GM19455 (cell line): ENCODE data around the gene LRRC1.
A peak's percentile ranks its signal among the peaks of the same experiment; 100 is the strongest.
"Not testable (repeated sequence)": the region's sequence is repeated elsewhere in the genome, so short reads cannot be mapped to it uniquely, and the experiment has no call there.

Experiments used
- ATAC-seq: cut with Tn5 transposase; IDR thresholded peaks from one replicate; pipeline ENCODE4 v1.9.1; 2021; ENCODE audit not compliant: unreplicated experiment

Gene LRRC1

DNA sequence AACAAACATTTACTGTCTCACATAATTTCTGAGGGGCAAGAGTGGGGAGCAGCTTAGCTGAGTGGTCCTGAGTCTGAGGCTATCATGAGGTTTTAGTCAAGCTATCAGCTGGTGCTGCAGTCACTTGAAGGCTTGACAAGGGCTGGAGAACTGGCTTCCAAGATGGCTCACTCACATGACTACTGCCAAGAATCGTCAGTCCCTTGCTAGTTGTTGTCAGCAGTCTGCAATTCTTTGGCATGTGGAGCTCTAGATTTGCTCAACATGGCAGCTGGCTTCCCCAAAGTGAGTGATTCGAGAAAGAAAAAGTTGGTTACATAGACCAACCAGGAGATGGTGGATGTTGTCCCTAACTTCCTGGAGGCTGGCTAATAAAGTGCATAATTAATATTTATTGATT lies 2.8 kb upstream of the LRRC1 start:
- ATAC-seq = no peak

GRCh38 chr6:53792973-53793317 lies 1.9 kb upstream of the LRRC1 start:
- ATAC-seq = no peak

- ATAC-seq = peak; percentile 35
Measured at GRCh38 chr6:53793318-53794136, 1.3 kb upstream of the LRRC1 start.

DNA sequence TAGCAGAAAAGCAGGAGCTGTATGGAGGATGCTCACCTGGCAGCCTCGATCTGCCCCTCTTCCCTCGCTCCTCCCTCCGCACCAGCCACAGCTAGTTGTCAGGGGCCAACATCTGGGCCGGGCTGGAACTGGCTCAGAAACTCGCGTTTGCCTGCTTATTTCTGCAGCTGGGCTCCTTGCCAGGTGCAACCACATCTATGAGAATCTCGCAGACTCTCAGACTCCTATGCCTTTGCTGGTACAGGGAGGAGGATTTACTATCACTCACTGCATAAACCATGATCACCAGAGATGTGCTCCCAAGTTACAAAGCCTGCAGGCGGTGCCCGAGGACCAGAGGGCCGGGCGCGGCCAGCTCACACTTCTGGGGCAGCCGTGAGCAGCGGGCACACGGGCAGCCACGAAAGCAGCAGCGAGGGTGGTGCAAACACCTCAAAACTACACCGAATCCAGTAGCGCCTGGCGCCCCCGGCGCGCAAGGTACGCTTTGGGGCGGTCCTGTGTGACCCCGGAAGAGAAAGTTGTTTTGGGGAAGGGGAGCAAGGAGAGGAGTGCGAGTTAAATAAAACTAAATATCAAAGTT lies 577 bp upstream of the LRRC1 start:
- peak; percentile 54 for ATAC-seq

GRCh38 chr6:53795340-53795701 lies 516 bp downstream of the LRRC1 start:
- ATAC-seq = no peak

DNA sequence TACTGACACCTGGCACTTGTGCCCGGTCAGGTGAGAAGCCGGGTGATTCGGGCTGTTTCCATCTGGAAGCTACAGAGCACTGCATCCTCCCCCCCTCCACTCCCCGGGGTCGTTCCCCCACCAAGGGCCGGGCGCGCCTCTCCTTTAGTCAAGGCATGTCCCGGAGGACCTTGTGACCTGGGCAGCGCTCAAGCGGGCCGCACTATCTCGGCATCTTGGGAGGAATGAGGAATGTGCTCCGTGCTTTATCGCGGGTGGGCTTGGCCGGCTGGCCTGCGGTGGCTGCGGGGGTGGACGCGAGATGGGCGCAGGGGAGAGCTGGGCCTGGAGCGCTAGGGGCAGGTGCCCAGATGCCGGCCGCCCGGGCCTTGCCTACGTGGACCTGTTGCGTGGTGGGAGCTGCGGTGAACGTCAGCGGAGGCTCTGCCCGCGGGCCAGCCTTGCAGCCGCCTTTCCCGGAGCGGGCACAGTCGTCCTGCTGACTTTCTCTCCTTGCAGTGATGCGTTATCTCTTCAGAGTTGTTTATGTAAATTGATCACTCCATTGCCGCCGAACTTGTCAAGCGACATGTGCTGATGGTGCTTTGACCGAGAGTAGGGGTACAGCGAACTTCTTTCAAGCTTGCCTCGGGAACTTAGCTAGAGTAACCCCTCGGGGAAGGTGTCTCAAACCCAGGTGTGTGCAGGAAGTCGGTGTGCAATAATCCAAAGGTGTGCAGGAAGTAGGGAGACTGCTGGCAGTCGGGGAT lies 1.1 kb downstream of the LRRC1 start:
- no peak for ATAC-seq

DNA sequence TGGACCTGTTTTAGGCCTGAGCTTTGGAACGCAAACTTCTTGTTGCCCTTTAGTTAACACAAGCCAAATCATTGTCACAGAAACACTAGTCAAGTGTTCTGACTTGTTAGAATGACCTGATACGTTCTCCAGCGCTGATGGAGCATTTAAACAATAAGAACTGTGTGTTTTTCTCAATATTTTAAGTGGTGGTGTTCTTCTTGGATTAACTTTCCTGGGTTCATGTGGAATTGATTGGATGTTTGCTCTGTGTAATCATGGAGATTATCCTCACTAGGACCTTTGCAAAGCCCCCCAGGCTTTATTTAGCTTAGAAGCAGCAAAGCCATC lies 1.6 kb downstream of the LRRC1 start:
- no peak for ATAC-seq

GRCh38 chr6:53796791-53797190 lies 2.0 kb downstream of the LRRC1 start:
- ATAC-seq = no peak

DNA sequence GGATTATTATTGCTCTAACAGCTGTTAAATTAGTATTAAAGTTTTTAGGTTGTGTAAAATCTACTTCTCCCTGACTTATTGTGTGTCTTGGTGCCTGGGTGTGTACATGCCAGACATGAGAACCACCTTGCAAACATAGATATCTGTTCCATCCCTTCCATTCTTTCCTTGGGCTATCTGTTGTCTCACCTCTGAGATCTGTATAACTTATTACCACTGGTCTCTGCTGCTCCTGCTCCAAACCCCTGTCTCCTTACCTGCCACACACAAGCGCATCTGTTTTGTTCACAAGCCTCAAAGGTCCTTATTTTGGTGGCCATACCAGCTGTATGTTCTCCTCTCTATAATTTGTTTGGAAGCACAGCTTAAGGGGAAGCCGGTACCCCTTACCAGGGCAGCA lies 2.5 kb downstream of the LRRC1 start:
- no peak for ATAC-seq

GRCh38 chr6:53799340-53799739 lies 4.5 kb downstream of the LRRC1 start:
- no peak for ATAC-seq

- ATAC-seq = no peak
Measured at GRCh38 chr6:53801022-53801421, 6.2 kb downstream of the LRRC1 start.

DNA sequence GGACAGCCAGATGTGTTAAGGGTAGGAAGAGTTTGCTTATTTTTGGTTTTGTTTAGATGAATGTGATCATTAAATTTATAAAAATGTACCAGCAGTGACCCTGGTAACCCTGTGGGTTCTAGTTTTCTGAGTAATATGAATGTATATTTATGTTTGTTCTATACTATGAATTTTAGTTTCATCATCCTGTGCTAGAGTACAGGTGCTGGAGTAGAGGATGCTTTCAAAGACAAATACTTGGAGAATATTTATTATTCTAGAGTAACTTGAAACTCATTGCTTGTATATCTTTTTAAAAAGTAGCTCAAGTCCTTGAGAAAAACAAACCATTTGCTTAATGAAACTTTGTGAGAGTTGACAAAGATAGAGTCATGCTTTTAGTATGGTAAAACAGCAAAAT lies 7.8 kb downstream of the LRRC1 start:
- ATAC-seq = no peak

DNA sequence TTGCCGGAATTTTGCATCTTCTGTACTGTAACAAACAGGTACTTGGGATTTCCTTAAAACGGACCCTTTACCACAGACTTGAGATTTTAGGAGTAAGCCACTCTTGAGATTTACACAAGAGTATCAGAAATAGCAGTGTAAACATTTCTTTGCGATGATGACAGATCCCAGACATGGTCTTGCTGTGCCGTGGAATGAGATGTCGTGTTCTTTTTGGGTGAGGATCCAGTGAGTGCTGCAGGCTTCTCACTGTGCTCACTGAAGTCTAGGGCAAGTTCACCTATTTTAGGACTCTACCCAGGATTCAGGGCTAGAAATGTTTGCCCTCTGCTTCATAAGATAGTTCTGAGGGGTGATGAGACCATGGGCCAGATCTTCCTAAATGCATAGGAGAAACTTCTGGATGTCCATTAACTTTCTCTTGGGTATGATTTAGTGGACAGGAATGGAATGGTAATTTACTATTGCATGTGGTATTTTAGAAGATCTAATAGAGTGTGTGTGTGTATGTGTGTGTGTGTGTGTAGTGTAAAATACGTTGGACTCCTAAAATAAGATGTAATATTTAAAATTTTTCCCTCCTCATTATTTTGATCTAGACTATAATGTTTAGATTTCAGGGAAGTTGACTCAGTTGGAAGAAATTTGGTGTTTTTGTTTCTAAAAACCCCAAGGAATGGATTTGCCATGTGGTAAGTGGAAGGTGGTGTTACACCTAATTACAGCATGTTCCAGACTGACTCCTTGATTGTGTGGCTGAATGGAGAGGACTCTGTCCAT lies 8.5 kb downstream of the LRRC1 start:
- ATAC-seq = no peak

DNA sequence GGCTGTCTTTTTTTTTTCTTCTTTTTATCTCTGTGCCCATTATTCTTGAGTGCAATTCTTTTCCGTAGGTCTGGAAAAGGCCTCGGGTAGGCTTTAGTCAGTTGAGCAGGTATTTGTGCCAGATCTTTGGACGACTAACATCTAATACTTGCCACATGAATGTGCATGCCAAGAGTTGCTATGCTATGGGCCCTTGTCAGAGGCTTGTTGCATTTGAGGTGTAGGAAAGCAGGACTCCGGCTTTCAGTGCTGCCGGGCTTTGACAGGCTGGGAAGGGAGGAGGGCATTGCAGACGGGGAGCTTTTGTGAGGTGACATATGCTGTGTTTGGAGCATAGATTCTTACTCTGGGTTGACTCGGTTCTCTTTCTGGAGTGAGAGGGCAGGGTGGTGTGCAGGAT lies 10.2 kb downstream of the LRRC1 start:
- no peak for ATAC-seq

DNA sequence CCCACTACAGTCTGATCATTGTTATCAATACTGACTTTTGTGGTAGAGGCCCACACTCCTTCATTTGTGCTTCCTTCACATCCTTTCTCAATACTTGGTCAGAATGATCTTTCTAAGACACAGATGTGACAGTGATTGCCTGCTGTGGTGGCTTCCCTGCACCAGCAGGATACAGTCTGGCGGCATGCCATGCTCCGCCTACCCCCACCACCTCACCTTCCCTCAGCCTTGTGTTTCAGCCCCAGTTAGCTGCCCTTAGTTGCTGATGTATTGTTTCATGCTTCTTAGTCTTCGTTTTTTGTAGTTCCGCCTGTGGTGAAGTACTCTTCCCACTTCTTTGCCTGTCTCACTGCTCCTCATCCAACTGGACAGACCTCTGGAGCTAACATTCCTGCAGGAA lies 10.9 kb downstream of the LRRC1 start:
- no peak for ATAC-seq

- ATAC-seq = not testable (repeated sequence)
Measured at GRCh38 chr6:53807606-53808005, 12.8 kb downstream of the LRRC1 start.

- ATAC-seq = no peak
Measured at GRCh38 chr6:53808302-53808881, 13.6 kb downstream of the LRRC1 start.

DNA sequence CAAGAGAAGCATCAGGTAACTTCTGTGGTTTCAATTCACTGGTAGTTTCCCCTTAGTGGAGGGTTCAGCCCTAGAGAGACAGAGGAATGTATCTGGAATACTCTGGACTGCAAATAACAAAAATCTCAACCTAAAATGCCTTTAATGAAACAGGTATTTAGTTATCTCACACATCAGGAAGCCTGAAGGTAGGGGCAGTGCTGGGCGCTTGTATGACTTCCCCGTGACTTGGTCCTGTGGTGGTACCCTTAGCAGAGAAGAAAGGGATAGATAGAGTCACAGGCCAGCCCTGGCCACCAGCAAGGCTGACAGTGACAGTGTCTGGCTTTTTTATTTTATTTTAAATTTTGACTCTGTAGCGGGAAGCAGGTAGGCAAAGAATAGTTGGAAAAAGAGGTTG lies 14.9 kb downstream of the LRRC1 start:
- ATAC-seq = no peak

GRCh38 chr6:53811082-53811481 lies 16.3 kb downstream of the LRRC1 start:
- peak; percentile 81 for ATAC-seq

GRCh38 chr6:53811746-53812145 lies 16.9 kb downstream of the LRRC1 start:
- ATAC-seq = no peak

DNA sequence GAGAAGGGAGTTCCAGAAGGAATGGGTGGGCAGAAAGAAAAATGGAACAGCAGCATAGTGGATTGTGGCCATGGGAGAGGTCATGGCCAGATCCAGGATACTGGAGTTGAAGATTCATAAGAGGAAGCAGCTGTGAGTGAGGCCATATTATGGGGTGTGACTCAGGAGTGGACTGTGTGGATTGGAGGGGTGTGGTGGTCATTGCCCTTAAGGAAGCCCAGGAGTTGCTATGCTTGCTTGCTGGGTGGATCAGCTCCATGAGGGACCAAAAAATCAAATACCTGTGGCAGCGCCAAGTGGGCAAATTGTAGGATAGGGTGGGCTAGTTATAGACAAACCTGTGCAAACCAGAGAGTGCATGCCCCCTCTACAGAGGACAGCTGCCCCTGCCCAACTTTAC lies 18.3 kb downstream of the LRRC1 start:
- no peak for ATAC-seq
